Activated CD8-positive, alpha-beta T cell treated with anti-CD3 and anti-CD28 coated beads for 36 hours (primary cell): ENCODE results near the gene LIX1L. TPM values are rescaled to one million over a fixed set of nuclear protein-coding genes. Genes with fewer than 3 reads are reported as not detected.
"Not testable (repeated sequence)": the region's sequence is repeated elsewhere in the genome, so short reads cannot be mapped to it uniquely, and the experiment has no call there.

ENCODE experiments used
- ATAC-seq: fragments of 200-7000 bp; cut with Tn5 transposase; one replicate; pipeline ENCODE4 v1.10.0; 2021; ENCODE audit warnings: mild to moderate bottlenecking, moderate library complexity
- CTCF ChIA-PET: fragments of 350-600 bp; sonication (Branson Sonifier 250); formaldehyde crosslinking; loops from one replicate; lab custom pipeline; 2021; ENCODE audit warnings: antibody characterized with exemption; lab: Charles Lee
- POLR2A ChIA-PET: fragments of 350-600 bp; sonication (Branson Sonifier 250); formaldehyde crosslinking; loops from one replicate; lab custom pipeline; 2021; ENCODE audit warnings: antibody characterized with exemption; lab: Charles Lee
- DNase-seq: peaks from one replicate; pipeline ENCODE4 v3.0.0-alpha.2; 2020
- H3K27ac Mint-ChIP-seq: one replicate; pipeline ENCODE4 v1.8.0; 2021; ENCODE audit warnings: mild to moderate bottlenecking, mixed read lengths
- H3K27me3 Mint-ChIP-seq: one replicate; pipeline ENCODE4 v1.8.0; 2021; ENCODE audit warnings: mixed read lengths
- H3K36me3 Mint-ChIP-seq: one replicate; pipeline ENCODE4 v1.8.0; 2021; ENCODE audit warnings: low read depth, mixed read lengths
- H3K4me1 Mint-ChIP-seq: one replicate; pipeline ENCODE4 v1.8.0; 2021; ENCODE audit warnings: low read depth, mixed read lengths
- H3K4me3 Mint-ChIP-seq: one replicate; pipeline ENCODE4 v1.8.0; 2021; ENCODE audit warnings: mild to moderate bottlenecking, moderate library complexity, mixed read lengths
- H3K9me3 Mint-ChIP-seq: one replicate; pipeline ENCODE4 v1.8.0; 2021; ENCODE audit warnings: mixed read lengths
- CTCF ChIP-seq: fragments of 200-600 bp; IDR thresholded peaks from one replicate; pipeline ENCODE4 v1.8.0; 2022; ENCODE audit warnings: antibody characterized with exemption, mild to moderate bottlenecking
- intact Hi-C: fragments of 100-400 bp; cut with micrococcal nuclease; formaldehyde crosslinking; loops from one replicate; pipeline ENCODE4 v1.10.0; 2022
- total RNA-seq, 2 experiments: library from RNA; stranded (reverse); gene quantifications; one replicate each; pipeline ENCODE4 v1.2.3, GENCODE V29; 2021

The LIX1L gene
- total RNA-seq, 2 experiments from 2014 or later = 41.5 to 43.6 TPM

GRCh38 chr1:145926686-145927062 lies 31.1 kb downstream of the LIX1L start:
- ChIA-PET POLR2A (interaction anchor here (0.6 to 8.6 kb wide), 25 partner anchors 9 to 125 kb away, joined by 3 to 160 read pairs (median 6); partner anchors contain the start of genes ANKRD34A, ITGA10, LIX1L and NUDT17), CTCF (interaction anchor here (1.0 to 2.3 kb wide), 10 partner anchors 9 to 81 kb away, joined by 3 to 19 read pairs (median 6); partner anchors contain the start of genes ANKRD34A, ITGA10, LIX1L and NUDT17)
- no peak for TF ChIP-seq CTCF
- intact Hi-C loops = loop anchor here (5.0 kb wide), 1 partner anchor 36 kb away; the partner anchor contains the start of genes ANKRD34A and POLR3GL
- H3K36me3 Mint-ChIP-seq = peaks cover 15% of the 10 kb centered on the region
- H3K4me3 Mint-ChIP-seq = no peak overlapping the region
- ATAC-seq = peak; percentile 35
- no peak overlapping the region for H3K27ac Mint-ChIP-seq
- H3K9me3 Mint-ChIP-seq = no peaks in the 10 kb centered on the region
- DNase-seq = peak; percentile 77
- H3K4me1 Mint-ChIP-seq = peaks cover 25% of the 10 kb centered on the region
- no peaks in the 10 kb centered on the region for H3K27me3 Mint-ChIP-seq

GRCh38 chr1:145922266-145922665 lies 35.6 kb downstream of the LIX1L start:
- Mint-ChIP-seq H3K4me1 (peaks cover 46% of the 10 kb centered on the region), H3K27me3 (no peaks in the 10 kb centered on the region), H3K36me3 (peaks cover 26% of the 10 kb centered on the region), H3K4me3 (no peak overlapping the region), H3K27ac (peak overlapping the region; percentile 67), H3K9me3 (no peaks in the 10 kb centered on the region)
- ChIA-PET CTCF (interaction anchor here (1.5 kb wide), 2 partner anchors 32 to 77 kb away, joined by 3 to 6 read pairs; partner anchors contain the start of gene NUDT17), POLR2A (interaction anchor here (1.1 to 1.6 kb wide), 6 partner anchors 10 to 78 kb away, joined by 3 to 11 read pairs (median 4); partner anchors contain the start of genes ANKRD34A and POLR3GL)
- ATAC-seq = no peak
- TF ChIP-seq CTCF = no peak
- intact Hi-C loops = no loop called here
- DNase-seq = no peak

GRCh38 chr1:145920297-145920696 lies 37.5 kb downstream of the LIX1L start:
- ATAC-seq, intact Hi-C loops, CTCF ChIA-PET, H3K9me3 Mint-ChIP-seq, DNase-seq, H3K27me3 Mint-ChIP-seq: not testable (repeated sequence)
- Mint-ChIP-seq H3K4me1 (peaks cover 49% of the 10 kb centered on the region), H3K4me3 (peak overlapping the region; percentile 96), H3K27ac (peak overlapping the region; percentile 46), H3K36me3 (peaks cover 37% of the 10 kb centered on the region)
- POLR2A ChIA-PET = interaction anchor here (1.0 kb wide), 1 partner anchor 64 kb away, joined by 3 read pairs; no protein-coding TSS in a partner anchor

- Mint-ChIP-seq H3K9me3 (no peaks in the 10 kb centered on the region), H3K4me1 (peaks cover 52% of the 10 kb centered on the region), H3K36me3 (peaks cover 39% of the 10 kb centered on the region), H3K27ac (peak overlapping the region; percentile 97), H3K4me3 (peak overlapping the region; percentile 96), H3K27me3 (no peaks in the 10 kb centered on the region)
- POLR2A ChIA-PET = interaction anchor here (0.6 to 4.3 kb wide), 30 partner anchors 8 to 638 kb away, joined by 3 to 34 read pairs (median 4); partner anchors contain the start of genes ANKRD34A, ITGA10, LIX1L and NUDT17
- peak; percentile 49 for DNase-seq
- CTCF ChIA-PET = interaction anchor here (0.7 to 1.8 kb wide), 7 partner anchors 8 to 73 kb away, joined by 3 to 7 read pairs (median 3); partner anchors contain the start of genes ANKRD34A, ITGA10, POLR3GL and RBM8A
- ATAC-seq = peak; percentile 4
- TF ChIP-seq CTCF = no peak
- intact Hi-C loops = loop anchor here (10.0 kb wide), 1 partner anchor 74 kb away; the partner anchor contains the start of gene NUDT17
These were observed 38.6 kb downstream of the LIX1L start for GRCh38 chr1:145918992-145919939.
